HG02884 (cell line): ENCODE measurements around the gene LSM7.

Experiments
- ATAC-seq: cut with Tn5 transposase; IDR thresholded peaks from one replicate; pipeline ENCODE4 v1.9.1; 2021; ENCODE audit warnings: mild to moderate bottlenecking, moderate library complexity; ENCODE audit not compliant: unreplicated experiment

Gene LSM7

DNA sequence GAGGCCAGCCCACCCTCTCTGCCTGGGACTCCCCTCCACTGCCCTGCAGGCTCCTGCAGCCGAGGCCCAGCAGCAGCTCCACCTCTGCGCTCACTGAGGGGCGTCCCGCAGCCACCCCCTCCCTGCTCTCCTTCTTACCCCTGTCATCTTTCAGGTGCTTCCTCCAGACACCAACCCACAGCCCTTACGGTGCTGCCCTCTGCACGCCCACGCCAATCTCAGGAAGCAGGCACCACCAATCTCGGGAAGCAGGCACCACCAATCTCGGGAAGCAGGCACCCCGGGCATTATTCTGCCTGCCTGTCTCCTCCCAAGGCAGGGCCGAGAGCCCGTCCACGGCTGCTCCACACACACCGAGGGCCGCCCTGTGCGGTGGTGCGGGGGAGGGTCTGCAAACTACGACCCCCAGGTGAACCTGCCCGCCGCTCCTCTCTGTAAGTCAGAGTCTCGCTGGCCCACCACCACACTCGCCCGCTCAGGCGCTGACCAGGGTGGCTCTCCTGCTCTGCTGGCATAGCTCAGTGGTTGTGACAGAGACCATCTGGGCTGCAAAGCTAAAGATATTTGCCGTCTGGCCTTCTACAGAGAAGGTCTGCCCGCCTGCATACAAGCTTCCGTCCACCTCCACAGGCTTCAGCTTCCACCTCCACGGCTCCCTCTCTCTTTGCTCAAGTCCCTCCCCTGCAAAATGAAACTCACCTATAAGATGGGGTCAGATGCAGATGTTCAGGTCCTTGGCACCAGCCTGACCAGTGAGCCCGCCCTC is 2.9 kb downstream of the LSM7 start:
- no peak for ATAC-seq

DNA sequence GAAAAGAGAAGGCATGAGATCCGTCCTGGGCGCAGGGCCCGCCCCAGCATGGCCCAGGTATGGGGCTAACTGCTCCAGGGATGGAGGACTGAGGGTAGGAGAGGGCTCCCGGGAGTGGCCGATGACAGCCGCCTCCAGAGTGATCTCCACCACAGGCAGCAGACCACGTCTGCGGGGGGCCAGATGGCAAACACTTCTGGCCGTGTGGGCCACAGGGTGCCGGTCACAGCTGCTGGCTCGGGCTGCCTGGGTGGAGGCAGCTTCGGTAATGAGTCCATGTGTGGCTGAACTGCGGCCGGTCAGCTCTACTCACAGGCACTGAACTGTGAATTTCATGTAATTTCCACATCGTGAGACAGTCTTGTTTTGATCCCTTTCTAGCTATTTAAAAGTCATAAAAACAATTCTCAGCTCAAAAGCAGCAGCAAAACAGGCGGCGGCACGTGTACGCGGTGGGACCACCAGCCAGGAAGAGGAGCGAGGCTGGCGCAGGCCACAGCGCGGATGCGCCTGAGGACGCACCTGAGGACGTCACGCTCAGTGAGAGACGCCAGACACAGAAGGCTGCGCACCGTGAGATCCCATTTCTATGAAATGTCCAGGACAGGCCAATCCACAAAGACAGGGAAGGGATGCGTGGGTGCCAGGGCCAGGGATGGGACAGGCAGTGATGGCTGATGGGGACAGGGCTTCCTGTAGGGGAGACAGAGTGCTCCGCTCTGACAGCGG is 4.0 kb downstream of the LSM7 start:
- no peak for ATAC-seq

DNA sequence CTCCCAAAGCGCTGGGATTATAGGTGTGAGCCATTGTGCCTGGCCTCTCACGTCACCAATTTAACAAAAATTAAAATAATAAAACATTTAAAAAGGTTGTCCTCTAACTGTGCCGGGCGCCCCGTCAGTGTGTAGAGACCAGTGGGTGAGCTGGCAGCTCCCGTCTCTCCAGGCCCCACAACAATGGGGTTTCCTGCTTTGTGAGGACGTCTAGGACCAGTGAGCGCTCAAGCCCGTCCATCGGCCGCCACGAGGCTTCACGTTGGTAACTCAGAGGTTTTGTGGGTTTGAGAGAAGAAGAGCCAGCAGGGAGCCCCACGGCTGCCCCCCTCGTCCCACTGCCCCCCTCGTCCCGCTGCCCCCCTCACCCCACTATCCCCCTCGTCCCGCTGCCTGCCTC is 4.7 kb downstream of the LSM7 start:
- no peak for ATAC-seq

DNA sequence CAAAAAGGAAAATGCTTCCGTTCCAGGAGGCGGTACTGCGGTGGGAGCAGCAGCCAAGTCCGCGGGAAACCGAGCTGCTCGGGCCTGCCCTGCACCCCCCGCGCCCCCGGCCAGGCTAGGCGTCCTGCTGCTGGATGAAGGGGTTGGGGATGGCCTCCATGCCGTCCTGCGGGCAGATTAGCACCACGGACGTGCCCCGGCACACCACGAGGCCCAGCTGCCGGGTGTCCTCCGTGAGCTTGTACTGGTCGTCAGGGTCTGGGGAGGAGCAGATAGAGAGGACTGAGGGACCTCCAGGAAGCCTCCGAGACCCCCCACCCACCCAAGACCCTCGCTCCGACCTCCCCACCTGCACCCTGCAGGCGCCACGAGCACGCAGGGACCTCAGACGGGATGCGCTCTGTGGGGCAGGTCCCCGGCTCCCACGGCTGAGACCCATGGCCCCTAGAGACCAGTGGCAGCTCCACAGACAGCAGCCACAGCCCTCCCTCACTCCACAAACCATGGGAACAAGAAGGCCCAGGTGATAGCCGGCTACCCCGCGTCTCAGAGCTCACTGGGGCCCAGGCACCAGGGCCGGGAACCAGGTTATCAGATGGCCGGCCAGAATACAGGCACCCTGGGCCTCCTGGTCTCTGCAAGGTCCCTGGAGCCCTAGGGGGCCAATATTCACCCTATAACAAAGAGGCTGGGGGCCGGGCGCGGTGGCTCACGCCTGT is 6.7 kb downstream of the LSM7 start:
- no peak for ATAC-seq

DNA sequence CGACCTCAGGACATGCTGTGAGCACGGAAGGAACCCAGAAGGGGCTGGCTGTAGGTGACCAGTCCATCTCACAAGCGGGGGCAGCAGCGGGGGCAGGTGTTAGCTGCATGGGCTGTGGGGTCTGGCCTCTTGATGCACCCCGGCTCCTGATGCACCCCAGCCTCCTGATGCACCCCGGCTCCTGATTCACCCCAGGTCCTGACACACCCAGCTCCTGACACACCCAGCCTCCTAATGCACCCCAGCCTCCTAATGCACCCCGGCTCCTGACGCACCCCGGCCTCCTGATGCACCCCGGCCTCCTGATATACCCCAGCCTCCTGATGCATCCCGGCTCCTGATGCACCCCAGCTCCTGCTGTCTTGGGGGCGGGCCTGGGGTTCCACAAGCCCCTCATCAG is 7.4 kb downstream of the LSM7 start:
- no peak for ATAC-seq

DNA sequence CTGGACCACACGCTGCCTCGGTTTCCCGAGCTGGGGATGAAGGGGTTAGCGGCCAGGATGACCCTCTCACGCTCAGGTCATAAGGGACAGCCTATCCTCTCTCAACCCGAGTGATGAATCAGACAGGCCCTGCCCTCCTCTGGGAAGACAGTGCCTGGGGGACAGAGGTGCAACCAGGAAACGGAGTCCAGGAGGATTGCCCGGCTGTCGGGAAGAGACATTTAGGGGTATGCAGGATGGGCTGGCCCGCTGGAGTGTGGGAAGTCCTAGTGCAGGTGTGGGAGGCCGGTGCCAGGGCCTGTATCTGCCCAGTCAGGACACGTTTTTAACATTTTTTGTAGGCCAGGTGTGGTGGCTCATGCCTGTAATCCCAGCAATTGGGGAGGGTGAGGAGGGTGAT is 8.3 kb downstream of the LSM7 start:
- no peak for ATAC-seq

DNA sequence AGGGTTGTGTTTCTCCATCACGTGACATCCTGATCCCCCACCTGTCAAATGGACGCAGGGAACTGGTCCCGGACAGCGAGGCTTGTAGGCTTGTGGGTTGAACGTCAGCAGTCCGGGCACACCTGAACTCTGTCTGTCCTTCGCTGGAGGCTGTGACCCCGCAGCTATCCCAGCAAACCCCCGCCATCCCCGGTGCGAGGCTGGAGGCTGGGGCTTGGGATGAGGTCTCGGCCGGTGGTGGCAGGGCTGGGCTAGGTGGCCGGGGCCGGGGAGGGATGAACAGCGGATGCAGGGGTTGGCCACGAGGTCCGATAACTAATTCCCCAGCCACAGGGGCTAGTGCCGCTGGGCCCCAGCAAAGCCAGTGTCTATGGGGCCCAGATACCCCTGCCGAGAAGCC is 8.8 kb downstream of the LSM7 start:
- ATAC-seq, result no peak

DNA sequence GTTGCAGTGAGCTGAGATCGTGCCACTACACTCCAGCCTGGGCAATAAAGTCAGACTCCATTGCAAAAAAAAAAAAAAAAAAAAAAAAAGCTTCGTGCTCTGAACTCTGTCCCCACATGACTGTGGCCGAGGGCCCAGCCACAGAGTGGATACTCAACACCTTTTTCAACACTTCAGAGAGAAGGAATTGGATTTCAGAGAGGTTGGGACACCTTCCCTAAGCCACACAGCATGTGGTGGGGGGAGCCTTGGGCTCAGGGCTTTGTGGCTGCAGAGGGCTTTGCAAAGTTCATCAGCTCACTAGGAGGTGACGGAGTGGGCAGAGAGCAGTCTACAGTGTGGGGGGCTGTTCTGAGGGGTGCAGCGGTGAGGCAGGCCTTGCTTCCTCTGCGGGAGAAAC is 9.5 kb downstream of the LSM7 start:
- no peak for ATAC-seq

DNA sequence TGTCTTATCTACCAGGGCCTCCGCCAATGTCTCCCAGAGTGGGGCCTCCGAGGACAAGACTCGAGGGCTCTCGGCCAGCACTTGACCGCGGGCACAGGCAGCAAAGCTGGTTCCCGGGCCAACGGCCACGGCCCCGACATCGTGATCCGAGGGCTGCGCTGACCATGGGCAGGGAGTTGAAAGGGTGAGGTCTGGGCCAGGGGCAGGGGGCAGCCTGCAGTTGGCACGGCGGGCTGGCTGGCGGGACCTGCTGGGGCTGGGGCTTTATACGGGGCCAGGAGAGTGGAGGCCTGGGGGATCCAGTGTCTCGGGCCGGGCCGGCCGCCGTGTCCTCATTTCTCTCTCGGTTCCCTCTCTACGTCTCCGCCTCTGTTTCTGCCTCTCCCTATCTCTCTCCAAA is 10.6 kb downstream of the LSM7 start:
- no peak for ATAC-seq

DNA sequence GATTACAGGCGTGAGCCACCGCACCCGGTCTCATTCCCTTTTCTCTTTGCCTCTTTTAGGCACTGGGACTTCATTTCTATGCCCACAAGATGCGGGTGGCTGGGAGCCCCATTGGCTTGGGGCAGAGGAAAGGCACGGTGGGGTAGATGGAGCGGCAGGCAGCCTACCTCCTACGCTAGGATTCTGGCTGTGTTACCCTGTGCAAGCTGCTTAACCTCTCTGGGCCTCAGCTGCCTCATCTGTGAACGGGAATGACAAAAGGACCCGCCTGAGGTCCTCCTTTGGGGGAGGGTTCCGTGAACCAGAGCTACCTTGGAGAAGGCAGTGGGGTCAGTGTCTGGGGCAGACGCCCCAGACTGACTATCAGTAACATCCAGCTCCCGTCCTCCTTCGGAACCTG is 11.1 kb downstream of the LSM7 start:
- ATAC-seq, result no peak

DNA sequence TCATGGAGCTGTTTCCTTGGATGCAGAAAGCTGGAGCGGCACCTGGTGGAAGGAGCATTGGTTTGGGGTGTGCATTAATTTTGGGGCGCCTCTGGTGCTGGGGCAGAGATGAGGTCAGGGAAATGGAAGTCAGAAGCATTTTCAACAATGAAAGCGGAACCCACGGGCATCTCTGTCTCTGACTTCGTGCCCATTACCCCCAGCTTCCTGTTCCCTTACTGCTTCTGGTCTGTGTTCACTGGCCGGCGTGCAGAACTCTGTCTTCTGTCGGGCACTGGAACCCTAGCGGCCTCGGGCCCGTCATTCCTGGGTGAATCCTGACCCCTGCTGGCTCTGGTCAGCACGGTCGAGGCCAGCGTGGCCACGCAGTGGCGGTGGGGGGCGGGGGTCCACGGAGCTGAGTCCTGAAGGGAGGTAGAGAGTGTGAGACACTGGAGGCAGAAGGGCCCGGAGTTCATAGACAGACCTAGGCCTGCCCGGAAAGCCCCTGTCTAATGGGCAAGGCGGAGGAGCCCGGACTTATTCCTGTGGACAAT is 12.5 kb downstream of the LSM7 start:
- no peak for ATAC-seq

DNA sequence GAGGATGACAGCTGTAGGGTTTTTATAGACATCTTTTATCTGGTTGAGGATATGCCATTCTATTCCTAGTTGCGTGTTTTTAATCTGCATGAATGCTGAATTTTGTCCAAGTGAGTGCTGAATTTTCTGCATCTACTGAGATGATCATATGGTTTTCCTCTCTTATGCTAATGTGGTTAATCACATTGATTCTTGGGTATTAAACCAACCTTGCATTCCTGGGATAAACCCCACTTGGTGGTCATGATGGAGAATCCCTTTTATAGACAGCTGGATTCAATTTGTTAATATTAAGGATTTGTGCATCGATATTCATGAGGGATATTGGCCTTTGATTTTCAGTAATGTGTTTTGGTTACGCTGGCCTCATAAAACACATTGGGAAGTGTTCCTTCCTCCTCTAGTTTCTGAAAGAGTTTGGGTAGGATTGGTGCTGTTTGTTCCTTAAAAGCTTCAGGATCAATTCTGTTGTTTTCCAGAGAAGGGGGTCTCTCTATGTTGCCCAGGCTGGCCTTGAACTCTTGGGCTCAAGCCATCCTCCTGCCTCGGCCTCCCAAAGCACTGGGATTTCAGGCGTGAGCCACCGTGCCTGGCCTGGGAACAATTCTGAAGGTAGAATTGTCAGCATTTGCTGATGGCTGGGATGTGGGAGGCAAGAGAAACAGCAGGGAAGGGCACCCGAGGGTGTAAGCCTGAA is 13.1 kb downstream of the LSM7 start:
- ATAC-seq, result no peak

DNA sequence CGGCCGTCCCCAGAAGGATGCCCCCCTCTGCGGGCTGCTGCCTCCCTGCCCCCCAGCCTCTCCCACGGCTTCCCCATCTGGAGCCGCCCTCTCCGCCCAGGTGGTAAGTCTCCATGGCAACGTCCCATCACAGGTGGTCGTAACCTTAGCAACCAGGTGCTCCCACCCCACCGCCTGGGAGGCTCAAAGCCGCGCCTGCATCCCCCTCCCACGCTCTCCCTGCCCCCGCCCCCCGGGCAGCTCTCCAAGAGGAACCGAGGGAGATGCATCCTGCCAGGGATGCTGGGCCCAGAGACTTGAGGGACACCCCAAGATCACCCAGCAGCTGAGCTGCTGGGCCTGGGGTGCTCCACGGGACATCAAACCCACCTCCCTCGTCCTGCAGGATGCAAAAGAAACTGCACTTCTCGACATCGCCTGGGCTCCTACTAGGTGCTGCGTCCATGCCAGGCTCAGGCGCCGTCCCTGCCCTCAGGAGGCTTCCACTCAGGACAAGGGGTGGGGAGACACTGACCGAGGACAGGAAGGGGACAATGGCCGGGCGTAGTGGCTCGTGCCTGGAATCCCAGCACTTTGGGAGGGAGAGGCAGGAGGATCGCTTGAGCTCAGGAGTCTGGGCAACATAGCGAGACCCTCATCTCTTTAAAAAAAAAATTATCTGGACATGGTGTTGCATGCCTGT is 15.4 kb downstream of the LSM7 start:
- no peak for ATAC-seq

DNA sequence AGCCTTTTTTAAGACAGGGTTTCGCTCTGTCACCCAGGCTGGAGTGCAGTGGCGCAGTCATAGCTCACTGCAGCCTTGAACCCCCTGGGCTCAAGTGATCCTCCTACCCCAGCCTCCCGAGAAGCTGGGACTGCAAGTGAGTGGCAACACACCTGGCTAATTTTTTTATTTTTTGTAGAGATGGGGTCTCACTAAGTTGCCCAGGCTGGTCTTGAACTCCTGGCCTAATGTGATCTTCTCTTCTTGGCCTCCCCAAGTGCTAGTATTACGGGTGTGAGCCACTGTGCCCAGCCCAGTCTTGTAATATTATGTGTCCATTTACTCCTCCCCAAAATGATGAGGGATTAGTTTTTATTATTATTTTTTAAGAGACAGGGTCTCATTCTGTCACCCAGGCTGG is 17.3 kb downstream of the LSM7 start:
- ATAC-seq, result no peak

DNA sequence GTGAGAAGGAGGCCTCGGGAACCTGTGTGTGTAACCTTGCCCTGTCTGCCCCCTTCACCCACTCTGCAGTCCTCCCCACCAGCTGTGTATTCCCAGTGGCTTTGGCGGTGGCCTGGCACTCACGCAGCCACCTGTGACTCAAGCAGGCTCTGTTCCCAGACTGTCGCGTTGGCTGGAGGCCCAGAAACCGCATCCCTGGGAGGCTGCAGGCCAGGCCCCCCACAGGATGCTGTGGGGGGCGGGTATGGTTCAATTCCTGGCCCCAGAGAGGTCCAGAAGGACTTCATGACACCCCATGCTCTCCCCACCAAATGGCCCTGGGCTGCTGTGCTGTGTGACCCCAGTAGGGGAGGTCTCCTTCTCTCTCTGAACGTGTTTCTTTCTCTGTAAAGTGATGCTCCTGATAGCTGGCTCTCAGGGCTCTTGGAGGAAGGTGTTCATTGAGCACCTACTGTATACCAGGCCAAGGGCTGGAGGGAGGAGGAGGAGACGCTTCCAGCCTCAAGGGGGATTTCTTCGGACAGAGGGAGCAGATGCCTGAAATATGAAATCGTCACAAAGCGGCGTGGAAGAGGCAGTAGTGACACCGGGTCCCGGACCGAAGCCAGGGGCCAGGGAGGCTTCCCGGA is 18.5 kb downstream of the LSM7 start:
- no peak for ATAC-seq

DNA sequence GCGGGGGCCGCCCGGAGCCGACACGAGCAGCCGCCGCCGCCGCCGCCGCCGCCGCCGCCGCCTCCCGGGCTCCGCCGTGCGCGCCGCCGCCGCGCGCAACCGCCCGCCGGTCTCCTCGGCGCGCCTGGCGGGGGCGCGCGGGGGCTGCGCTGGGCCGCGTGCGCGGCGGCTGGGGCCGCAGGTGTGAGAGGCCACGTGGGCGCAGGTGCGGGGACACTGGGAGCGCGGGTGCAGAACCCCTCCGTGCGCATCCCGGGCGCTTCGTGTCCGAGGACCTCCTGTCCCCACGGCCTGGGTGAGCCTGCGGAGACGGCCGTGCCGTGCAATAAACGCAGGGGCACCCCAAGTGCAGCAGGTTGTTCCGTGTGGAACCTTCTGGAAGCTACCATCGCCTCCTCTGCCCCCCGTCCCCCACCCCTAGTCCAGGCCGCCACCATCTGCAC is 20.3 kb downstream of the LSM7 start, which contains the start of gene LINGO3:
Gene LINGO3, minus strand, starts transcription at position 41 of the 443 bp plus-strand sequence. CDS start 16,378 bp downstream, outside the sequence.
- no peak for ATAC-seq

DNA sequence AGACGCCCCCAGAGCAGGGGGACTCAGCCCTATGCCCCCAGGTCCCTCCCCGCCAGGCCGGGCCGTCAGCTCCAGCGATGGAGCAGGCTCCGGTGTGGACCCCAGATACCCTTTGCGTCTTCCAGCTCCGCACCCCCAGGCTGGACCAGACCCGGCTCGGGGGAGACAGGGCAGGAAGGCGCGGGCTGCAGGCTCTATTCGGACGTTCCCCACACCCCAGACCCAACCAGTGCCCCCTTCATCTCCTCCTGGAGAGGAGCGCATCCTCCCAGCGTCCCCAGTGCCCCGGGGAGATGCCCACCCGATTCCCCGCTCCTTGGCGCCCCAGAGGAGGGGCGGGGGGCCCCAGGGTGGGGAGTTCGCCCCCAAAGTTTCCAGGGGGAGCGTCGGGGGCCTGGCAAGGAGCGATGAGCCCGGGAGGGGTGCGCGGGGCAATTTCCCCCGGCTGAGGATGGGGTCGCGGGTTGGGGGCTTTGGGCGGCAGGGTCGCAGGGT is 20.8 kb downstream of the LSM7 start:
- no peak for ATAC-seq

DNA sequence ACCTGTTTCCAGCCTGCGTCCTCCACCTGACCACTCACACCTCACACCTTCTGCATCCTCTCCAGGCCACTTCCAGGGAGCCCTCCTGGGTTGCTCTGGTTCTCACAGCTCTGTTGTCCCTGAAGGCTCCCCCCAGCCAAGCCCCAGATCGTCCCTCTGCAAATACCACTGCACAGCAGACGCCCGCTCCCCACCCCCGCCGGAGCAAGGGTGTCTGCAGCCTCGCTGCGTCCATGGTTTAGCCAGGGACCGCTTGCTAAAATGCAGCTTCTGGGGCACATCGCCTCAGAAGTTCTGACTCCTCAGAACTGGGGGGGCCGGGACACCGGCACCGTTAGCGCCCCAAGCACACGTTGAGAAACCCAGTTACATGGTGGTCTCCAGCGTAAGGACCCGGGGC is 21.4 kb downstream of the LSM7 start:
- ATAC-seq, result no peak

DNA sequence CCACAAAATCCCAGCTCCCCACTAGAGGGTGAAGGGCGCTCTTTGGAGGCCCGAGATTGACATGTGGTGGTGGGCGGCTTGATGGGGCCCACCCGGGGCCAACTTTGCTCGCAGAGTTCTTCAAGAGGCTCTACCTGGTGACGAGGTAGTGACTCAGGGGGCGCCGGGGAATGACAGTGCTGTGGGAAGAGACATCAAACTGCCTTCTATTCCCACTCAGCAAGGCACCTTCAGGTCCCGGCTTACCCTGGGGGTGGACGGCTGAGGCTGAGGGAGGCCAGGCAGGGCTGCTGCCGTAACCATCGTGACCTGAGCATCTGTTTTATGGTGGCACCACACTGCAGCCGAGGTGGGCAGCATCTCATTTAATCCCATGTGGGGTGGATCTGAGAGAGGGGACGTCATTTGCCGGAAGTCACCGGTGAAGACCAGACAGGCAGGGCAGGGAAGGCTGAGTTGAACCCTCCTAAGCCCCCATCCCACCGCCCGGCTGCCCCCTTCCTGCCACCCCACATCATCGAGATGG is 22.0 kb downstream of the LSM7 start:
- ATAC-seq, result no peak
